Ovary (tissue), 9 donors: ENCODE data around the gene TNFSF11. TPM values are rescaled to one million over a fixed set of nuclear protein-coding genes. Genes with fewer than 3 reads are reported as not detected.

Source experiments
- DNase-seq, 5 donors: peaks; one replicate each; pipeline ENCODE4 v3.0.0-alpha.2; 2019 to 2020
- H3K27ac ChIP-seq, 2 donors: fragments of 200-600 bp; one replicate each; pipeline versions ENCODE4 v1.5.1 to v1.8.0; 2019 to 2022
- H3K27me3 ChIP-seq: fragments of 200-600 bp; one replicate; pipeline ENCODE4 v1.8.0; 2022
- H3K36me3 ChIP-seq: fragments of 200-600 bp; sonication (generic); one replicate; pipeline ENCODE4 v1.5.1; 2019
- H3K4me1 ChIP-seq: one replicate; pipeline ENCODE4 v1.8.1; 2013; ENCODE audit warnings: mild to moderate bottlenecking, moderate library complexity; ENCODE audit not compliant: insufficient read depth
- H3K4me3 ChIP-seq: fragments of 200-600 bp; sonication (generic); one replicate; pipeline ENCODE4 v1.5.1; 2017
- H3K9me3 ChIP-seq, 2 donors: fragments of 200-600 bp in 1 of 2; sonication (generic) in 1 of 2; one replicate each; pipeline versions ENCODE4 v1.5.1 to v1.8.1; 2013 to 2019; ENCODE audit warnings: mild to moderate bottlenecking in 1 of 2, moderate library complexity in 1 of 2
- EP300 ChIP-seq: sonication (generic); formaldehyde crosslinking; IDR thresholded peaks from one replicate; pipeline ENCODE4 v1.6.1; 2017; ENCODE audit warnings: antibody characterized with exemption
- POLR2A ChIP-seq: fragments of 450-650 bp; IDR thresholded peaks from one replicate; pipeline ENCODE4 v1.6.1; 2017; ENCODE audit warnings: antibody characterized with exemption, mild to moderate bottlenecking, moderate library complexity
- WGBS, 3 donors: extraction: QIAGEN DNeasy Blood & Tissue Kit in 1 of 3; methylation state at CpG; one replicate each; pipeline versions ENCODE4 v1.1.5 to v1.1.7; 2013 to 2017; 5-methylcytosine and 5-hydroxymethylcytosine counted together
- intact Hi-C, 4 donors: fragments of 100-400 bp; cut with DNase I; formaldehyde crosslinking; loops; one replicate each; pipeline versions ENCODE4 v1.11.0 to v1.15.1; 2022 to 2023
- polyA plus RNA-seq, 2 donors: library from polyadenylated mRNA; stranded (reverse); fragments of 200-250 nt in 1 of 2; fragments of 350-450 nt in 1 of 2; fragmentation: Illumina TruSeq in 1 of 2; extraction: RNeasy Lipid Tissue Mini Kit (QIAGEN cat#74804) in 1 of 2; gene quantifications; one replicate each; pipeline ENCODE4 v1.2.3, GENCODE V29; 2013 to 2014
- total RNA-seq, 7 donors: library from RNA; depleted of rRNA in 2 of 7; stranded (reverse); fragments of >200 nt in 2 of 7; fragmentation: NEBNext Ultra II Directional in 3 of 7; extraction: Animal tissue kit (Norgen Biotek cat#: 25700) in 3 of 7; gene quantifications; one replicate each; pipeline versions ENCODE4 v1.1.0 to v1.2.4, GENCODE V29; 2016 to 2023
- TF ChIP-seq, protein P1 (sequence below), 3 donors: fragments of 450-650 bp in 2 of 3; fragments of 200-600 bp in 1 of 3; IDR thresholded peaks; one replicate each; pipeline versions ENCODE4 v1.5.1 to v1.8.0; 2016 to 2022; ENCODE audit warnings: antibody characterized with exemption in 3 of 3, mild to moderate bottlenecking in 1 of 3
- donor health status: DM: no; HTN: no; CAD: no; lungs with moderate emphysema.
- donor health status: DM: no; HTN: no; CAD: no.
- donor health status: Bipolar disorder and iron deficiency.
- donor health status: DM: yes; HTN: yes; CAD: no.
- donor health status: DM: no; HTN: no; CAD: no.
- donor health status: DM: yes; HTN: yes; CAD: no.

TNFSF11 gene
- total and polyA plus RNA-seq, 9 donors, result 0.13 TPM; not detected in 8

DNA sequence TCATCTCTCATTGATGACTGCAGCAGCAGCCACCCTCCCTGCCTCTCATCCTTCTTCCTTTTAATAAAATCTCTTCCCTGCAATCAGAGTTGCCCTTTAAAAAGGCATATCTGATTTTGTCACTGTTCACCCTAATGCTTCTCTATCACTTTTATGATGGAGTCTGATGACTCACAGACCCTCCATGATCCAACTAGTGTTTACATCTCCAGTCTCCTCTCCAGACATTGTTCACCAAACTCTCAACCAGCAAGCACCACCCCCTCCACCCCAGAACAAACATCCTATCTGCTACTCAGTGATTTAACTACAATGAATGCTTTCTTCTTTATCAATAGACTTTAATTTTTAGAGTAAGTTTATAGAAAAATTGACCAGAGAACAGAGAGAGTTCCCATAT, 59.5 kb downstream of the TNFSF11 start:
- no peak for DNase-seq
- Histone ChIP-seq H3K27me3 (no peaks in the 10 kb centered on the region), H3K4me3 (no peak overlapping the region), H3K27ac (no peak overlapping the region), H3K4me1 (no peaks in the 10 kb centered on the region), H3K36me3 (no peaks in the 10 kb centered on the region), H3K9me3 (no peaks in the 10 kb centered on the region)
- intact Hi-C loops, result no loop called here
- TF ChIP-seq POLR2A (no peak), EP300 (no peak)
- TF ChIP-seq, protein P1, sequence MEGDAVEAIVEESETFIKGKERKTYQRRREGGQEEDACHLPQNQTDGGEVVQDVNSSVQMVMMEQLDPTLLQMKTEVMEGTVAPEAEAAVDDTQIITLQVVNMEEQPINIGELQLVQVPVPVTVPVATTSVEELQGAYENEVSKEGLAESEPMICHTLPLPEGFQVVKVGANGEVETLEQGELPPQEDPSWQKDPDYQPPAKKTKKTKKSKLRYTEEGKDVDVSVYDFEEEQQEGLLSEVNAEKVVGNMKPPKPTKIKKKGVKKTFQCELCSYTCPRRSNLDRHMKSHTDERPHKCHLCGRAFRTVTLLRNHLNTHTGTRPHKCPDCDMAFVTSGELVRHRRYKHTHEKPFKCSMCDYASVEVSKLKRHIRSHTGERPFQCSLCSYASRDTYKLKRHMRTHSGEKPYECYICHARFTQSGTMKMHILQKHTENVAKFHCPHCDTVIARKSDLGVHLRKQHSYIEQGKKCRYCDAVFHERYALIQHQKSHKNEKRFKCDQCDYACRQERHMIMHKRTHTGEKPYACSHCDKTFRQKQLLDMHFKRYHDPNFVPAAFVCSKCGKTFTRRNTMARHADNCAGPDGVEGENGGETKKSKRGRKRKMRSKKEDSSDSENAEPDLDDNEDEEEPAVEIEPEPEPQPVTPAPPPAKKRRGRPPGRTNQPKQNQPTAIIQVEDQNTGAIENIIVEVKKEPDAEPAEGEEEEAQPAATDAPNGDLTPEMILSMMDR (IDR thresholded peaks at IDR 0.05), result no peak

DNA sequence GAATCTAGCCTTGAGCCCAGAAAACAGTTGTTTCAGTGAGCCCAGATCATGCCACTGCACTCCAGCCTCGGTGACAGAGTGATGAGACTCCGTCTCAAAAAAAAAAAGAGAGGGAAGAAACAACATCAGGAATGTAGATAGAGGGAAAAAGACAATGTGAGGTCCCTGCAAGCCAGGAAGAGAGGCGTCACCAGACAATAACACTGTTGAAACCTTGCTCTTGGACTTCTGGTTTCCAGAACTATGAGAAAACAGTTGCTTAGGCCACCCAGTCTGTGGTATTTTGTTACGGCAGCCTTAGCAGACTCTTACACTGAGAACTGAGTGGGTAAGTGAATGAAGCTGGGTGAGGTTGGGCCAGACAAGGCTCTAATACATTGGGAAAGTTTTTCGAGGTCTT, 64.1 kb downstream of the TNFSF11 start:
- Histone ChIP-seq H3K4me3 (no peak overlapping the region), H3K27ac (no peak overlapping the region), H3K27me3 (no peaks in the 10 kb centered on the region), H3K9me3 (no peaks in the 10 kb centered on the region), H3K36me3 (no peaks in the 10 kb centered on the region), H3K4me1 (no peaks in the 10 kb centered on the region)
- TF ChIP-seq, protein P1 (IDR thresholded peaks at IDR 0.05), result no peak
- no peak for TF ChIP-seq EP300
- no peak for TF ChIP-seq POLR2A
- intact Hi-C loops, result no loop called here
- WGBS, 3 donors, result 75 to 85% (median 80%) methylated on average over 5 of the region's 5 CpGs
- no peak for DNase-seq

DNA sequence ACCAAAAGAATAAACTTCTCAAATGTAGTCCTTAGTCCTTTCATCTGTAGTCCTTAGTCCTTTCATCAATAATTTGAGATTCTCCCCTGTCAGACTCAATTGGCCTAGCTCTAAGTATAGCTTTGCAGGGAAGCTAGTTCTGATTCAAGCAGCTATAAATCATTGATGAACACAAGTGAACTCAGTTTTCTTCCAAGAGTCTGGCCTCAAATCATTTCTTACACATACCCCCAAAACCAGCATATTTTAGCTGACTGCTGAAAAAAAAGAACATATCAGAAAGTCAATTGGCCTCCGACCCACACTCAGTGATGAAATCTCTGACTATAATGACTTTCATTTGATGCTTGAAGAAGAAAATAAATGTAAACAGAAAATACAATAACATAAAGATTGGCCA, 64.9 kb downstream of the TNFSF11 start:
- TF ChIP-seq EP300 (no peak), POLR2A (no peak)
- TF ChIP-seq, protein P1 (IDR thresholded peaks at IDR 0.05), result no peak
- H3K27ac ChIP-seq, result no peak overlapping the region
- no peak overlapping the region for H3K4me3 ChIP-seq
- H3K9me3 ChIP-seq, result no peaks in the 10 kb centered on the region
- 63 to 67% (median 64%) methylated on average over 1 of the region's 1 CpG for WGBS, 3 donors
- H3K36me3 ChIP-seq, result no peaks in the 10 kb centered on the region
- intact Hi-C loops, result no loop called here
- H3K4me1 ChIP-seq, result no peaks in the 10 kb centered on the region
- DNase-seq, result no peak
- H3K27me3 ChIP-seq, result no peaks in the 10 kb centered on the region

DNA sequence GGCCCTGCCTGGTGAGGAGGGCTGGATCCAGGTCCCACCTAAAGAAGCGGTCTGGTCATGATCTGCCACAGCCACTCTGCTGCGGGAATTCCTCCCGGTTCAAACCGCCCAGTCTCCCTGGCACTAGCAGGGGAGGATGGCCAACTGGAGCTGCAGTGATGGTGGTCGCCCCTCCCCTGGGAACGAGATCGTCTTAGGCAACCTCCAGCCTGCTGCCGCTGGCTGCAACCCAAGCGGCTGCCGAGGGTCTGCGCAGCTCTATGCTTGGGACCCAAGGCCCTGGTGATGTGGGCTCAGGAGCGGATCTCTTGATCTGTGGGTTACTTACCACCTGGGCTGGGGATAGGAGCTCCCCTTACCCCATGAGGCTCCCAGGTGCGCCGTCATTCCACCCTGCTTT, 69.1 kb downstream of the TNFSF11 start:
- WGBS, 3 donors, result 93 to 95% (median 94%) methylated on average over 14 of the region's 14 CpGs
- Histone ChIP-seq H3K36me3 (no peaks in the 10 kb centered on the region), H3K4me1 (no peaks in the 10 kb centered on the region), H3K27ac (no peak overlapping the region), H3K27me3 (no peaks in the 10 kb centered on the region), H3K4me3 (no peak overlapping the region), H3K9me3 (no peaks in the 10 kb centered on the region)
- intact Hi-C loops, result no loop called here
- TF ChIP-seq, protein P1 (IDR thresholded peaks at IDR 0.05), result no peak
- TF ChIP-seq POLR2A, result no peak
- TF ChIP-seq EP300, result no peak
- no peak for DNase-seq

DNA sequence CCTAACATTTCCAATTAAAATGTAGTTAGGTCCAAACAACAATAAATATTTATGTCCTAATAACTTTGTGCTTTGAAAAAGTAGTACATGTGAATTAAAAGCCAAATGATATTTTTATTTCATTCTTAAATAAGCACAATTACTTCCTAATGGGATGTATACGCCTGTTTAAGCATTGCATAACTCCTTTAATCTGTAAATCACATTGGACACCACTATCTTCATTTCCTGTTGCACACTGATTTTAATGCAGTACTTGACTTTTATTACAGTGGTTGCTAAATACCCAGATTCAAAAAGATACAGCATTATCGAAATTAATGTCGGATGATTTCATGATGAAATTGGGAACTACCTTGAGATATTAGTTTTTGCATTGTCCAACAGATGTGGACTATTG, 70.9 kb downstream of the TNFSF11 start:
- no peak overlapping the region for H3K4me3 ChIP-seq
- H3K27ac ChIP-seq, result no peak overlapping the region
- no peaks in the 10 kb centered on the region for H3K27me3 ChIP-seq
- H3K9me3 ChIP-seq, result no peaks in the 10 kb centered on the region
- DNase-seq, result no peak
- H3K36me3 ChIP-seq, result no peaks in the 10 kb centered on the region
- TF ChIP-seq POLR2A (no peak), EP300 (no peak)
- TF ChIP-seq, protein P1 (IDR thresholded peaks at IDR 0.05), result no peak
- intact Hi-C loops, result no loop called here
- 90 to 93% (median 91%) methylated on average over 3 of the region's 3 CpGs for WGBS, 3 donors
- no peaks in the 10 kb centered on the region for H3K4me1 ChIP-seq
